GM19035 (cell line): Measurements from ENCODE around the gene GNAO1.

ENCODE experiments used
- ATAC-seq: cut with Tn5 transposase; IDR thresholded peaks from one replicate; pipeline ENCODE4 v1.9.1; 2021; ENCODE audit not compliant: unreplicated experiment

GNAO1 gene

GRCh38 chr16:56197192-56197992, 6.1 kb downstream of the GNAO1 start:
- ATAC-seq, result no peak

- ATAC-seq, result no peak
Measured at GRCh38 chr16:56198006-56198754, 6.9 kb downstream of the GNAO1 start.

- no peak for ATAC-seq
Measured at GRCh38 chr16:56198755-56199114, 7.4 kb downstream of the GNAO1 start.

GRCh38 chr16:56199164-56199563, 7.9 kb downstream of the GNAO1 start:
- ATAC-seq, result peak; percentile 42

- no peak for ATAC-seq
Measured at GRCh38 chr16:56201030-56201429, 9.7 kb downstream of the GNAO1 start.

- ATAC-seq, result no peak
Measured at GRCh38 chr16:56202036-56202435, 10.7 kb downstream of the GNAO1 start.

- ATAC-seq, result no peak
Measured at GRCh38 chr16:56203052-56203451, 11.8 kb downstream of the GNAO1 start.

GRCh38 chr16:56204816-56205215, 13.5 kb downstream of the GNAO1 start:
- no peak for ATAC-seq

GRCh38 chr16:56206951-56207350, 15.7 kb downstream of the GNAO1 start:
- ATAC-seq, result no peak

GRCh38 chr16:56207421-56207820, 16.1 kb downstream of the GNAO1 start:
- ATAC-seq, result no peak

- no peak for ATAC-seq
Measured at GRCh38 chr16:56211435-56211981, 20.2 kb downstream of the GNAO1 start.

GRCh38 chr16:56212144-56212543, 20.9 kb downstream of the GNAO1 start:
- ATAC-seq, result no peak

- no peak for ATAC-seq
Measured at GRCh38 chr16:56221995-56222394, 30.7 kb downstream of the GNAO1 start.

GRCh38 chr16:56222474-56222997, 31.2 kb downstream of the GNAO1 start:
- ATAC-seq, result no peak

- ATAC-seq, result no peak
Measured at GRCh38 chr16:56225017-56225742, 33.9 kb downstream of the GNAO1 start.

GRCh38 chr16:56226187-56226586, 34.9 kb downstream of the GNAO1 start:
- ATAC-seq, result no peak

- ATAC-seq, result no peak
Measured at GRCh38 chr16:56226845-56227525, 35.7 kb downstream of the GNAO1 start.

GRCh38 chr16:56227936-56228335, 36.6 kb downstream of the GNAO1 start:
- ATAC-seq, result no peak

GRCh38 chr16:56228476-56228875, 37.2 kb downstream of the GNAO1 start:
- ATAC-seq, result no peak

GRCh38 chr16:56233795-56234566, 42.7 kb downstream of the GNAO1 start:
- ATAC-seq, result no peak
